ENCODE results near the gene GRM4.

GRM4 gene

GRCh38 chr6:34031625-34032383 lies 114.1 kb downstream of the GRM4 start:
- peak overlapping the region in 1 of 3 experiments; percentile 14 for H3K27ac Mint-ChIP-seq

GRCh38 chr6:34030831-34031624 lies 114.9 kb downstream of the GRM4 start:
- TF ChIP-seq, protein P1, sequence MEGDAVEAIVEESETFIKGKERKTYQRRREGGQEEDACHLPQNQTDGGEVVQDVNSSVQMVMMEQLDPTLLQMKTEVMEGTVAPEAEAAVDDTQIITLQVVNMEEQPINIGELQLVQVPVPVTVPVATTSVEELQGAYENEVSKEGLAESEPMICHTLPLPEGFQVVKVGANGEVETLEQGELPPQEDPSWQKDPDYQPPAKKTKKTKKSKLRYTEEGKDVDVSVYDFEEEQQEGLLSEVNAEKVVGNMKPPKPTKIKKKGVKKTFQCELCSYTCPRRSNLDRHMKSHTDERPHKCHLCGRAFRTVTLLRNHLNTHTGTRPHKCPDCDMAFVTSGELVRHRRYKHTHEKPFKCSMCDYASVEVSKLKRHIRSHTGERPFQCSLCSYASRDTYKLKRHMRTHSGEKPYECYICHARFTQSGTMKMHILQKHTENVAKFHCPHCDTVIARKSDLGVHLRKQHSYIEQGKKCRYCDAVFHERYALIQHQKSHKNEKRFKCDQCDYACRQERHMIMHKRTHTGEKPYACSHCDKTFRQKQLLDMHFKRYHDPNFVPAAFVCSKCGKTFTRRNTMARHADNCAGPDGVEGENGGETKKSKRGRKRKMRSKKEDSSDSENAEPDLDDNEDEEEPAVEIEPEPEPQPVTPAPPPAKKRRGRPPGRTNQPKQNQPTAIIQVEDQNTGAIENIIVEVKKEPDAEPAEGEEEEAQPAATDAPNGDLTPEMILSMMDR (IDR thresholded peaks at IDR 0.05; ENCODE audit: unreplicated experiment in 3 of 3) = no peak
- H3K27me3 Mint-ChIP-seq (ENCODE audit: low read depth) = peaks cover 34% of the 10 kb centered on the region
- H3K27ac Mint-ChIP-seq = no peak overlapping the region
- no peaks in the 10 kb centered on the region for H3K4me1 Mint-ChIP-seq
- no peak overlapping the region for H3K4me3 Mint-ChIP-seq
- H3K36me3 Mint-ChIP-seq (ENCODE audit: low read depth) = no peaks in the 10 kb centered on the region
- H3K9me3 Mint-ChIP-seq = no peaks in the 10 kb centered on the region

More at GRCh38 chr6:34031625-34032383, 114.1 kb downstream of the GRM4 start:
- no peak overlapping the region for H3K4me3 Mint-ChIP-seq
- no peaks in the 10 kb centered on the region for H3K36me3 Mint-ChIP-seq (ENCODE audit: low read depth)
- H3K27me3 Mint-ChIP-seq (ENCODE audit: low read depth) = peaks cover 33% of the 10 kb centered on the region
- TF ChIP-seq, protein P1 (IDR thresholded peaks at IDR 0.05; ENCODE audit: unreplicated experiment in 3 of 3) = no peak
- no peaks in the 10 kb centered on the region for H3K9me3 Mint-ChIP-seq
- no peaks in the 10 kb centered on the region for H3K4me1 Mint-ChIP-seq

- no peaks in the 10 kb centered on the region for H3K9me3 Mint-ChIP-seq
- peaks cover 44% of the 10 kb centered on the region for H3K27me3 Mint-ChIP-seq (ENCODE audit: low read depth)
- no peak overlapping the region for H3K27ac Mint-ChIP-seq
- H3K4me3 Mint-ChIP-seq = no peak overlapping the region
- H3K36me3 Mint-ChIP-seq (ENCODE audit: low read depth) = no peaks in the 10 kb centered on the region
- no peaks in the 10 kb centered on the region for H3K4me1 Mint-ChIP-seq
- TF ChIP-seq, protein P1 (IDR thresholded peaks at IDR 0.05; ENCODE audit: unreplicated experiment in 3 of 3) = no peak
These were observed 116.2 kb downstream of the GRM4 start for GRCh38 chr6:34029489-34030280.

DNA sequence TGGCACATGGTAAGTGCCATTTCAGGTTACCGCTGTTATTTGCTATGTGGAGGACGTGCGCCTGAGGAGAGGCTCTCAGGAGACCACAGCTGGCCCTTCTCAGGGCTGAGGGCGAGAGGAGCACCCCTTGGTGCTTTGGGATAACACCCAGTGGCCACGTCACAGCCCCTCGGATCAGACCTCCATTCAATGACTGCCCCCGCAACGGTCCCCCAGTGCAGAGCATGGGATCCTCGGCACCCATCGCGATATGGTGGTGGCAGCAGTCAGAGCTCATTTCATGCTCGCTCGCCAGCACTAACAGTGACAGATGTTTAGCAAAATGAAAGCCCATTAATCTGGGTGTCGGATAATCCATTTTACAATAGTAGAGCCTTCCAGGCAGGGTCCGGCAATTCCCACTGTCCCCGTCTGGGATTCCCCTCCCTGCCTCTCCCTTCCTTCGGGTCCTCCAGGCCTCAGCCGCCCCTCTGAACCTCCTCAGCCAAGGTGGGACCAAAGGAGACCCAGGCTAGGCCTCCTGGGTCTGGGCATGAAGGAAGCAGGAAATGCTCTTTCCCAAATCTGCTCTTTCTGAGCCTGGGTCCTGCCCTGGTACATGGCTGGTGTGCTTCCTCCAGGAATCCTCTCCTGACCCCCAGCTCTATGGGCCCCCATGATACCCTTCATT lies 117.1 kb downstream of the GRM4 start:
- no peaks in the 10 kb centered on the region for H3K9me3 Mint-ChIP-seq
- peak overlapping the region in 1 of 3 experiments; percentile 26 for H3K4me3 Mint-ChIP-seq
- TF ChIP-seq, protein P1 (IDR thresholded peaks at IDR 0.05; ENCODE audit: unreplicated experiment in 3 of 3) = no peak
- H3K27me3 Mint-ChIP-seq (ENCODE audit: low read depth) = peaks cover 41% of the 10 kb centered on the region
- H3K27ac Mint-ChIP-seq = peak overlapping the region in 1 of 3 experiments; percentile 46
- H3K4me1 Mint-ChIP-seq = no peaks in the 10 kb centered on the region
- H3K36me3 Mint-ChIP-seq (ENCODE audit: low read depth) = no peaks in the 10 kb centered on the region

DNA sequence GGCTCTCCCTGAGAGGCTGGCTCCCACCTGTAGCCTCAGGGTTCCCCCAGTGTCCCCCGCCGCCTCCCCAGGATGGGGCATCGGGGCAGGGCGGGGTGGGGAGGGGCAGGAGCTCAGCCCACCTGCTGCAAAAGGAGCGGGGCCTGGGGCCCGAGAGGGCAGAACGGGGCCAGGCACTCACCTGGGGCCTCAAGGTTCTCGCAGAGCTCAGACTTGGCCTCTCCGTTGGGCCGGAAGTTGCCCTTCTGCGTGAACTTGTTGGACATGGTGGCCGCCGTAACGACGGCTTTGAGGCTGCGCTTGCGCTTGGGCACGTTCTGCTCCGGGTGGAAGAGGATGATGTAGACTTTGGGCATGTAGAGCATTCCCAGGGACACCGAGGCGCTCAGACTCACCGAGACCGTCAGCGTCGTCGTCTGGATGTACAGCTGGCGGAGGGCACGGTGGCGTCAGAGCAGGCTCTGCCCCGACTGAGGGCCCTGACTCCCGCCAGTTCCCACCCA lies 117.9 kb downstream of the GRM4 start:
- TF ChIP-seq, protein P1 (IDR thresholded peaks at IDR 0.05; ENCODE audit: unreplicated experiment in 3 of 3) = peak in 2 of 3 experiments; percentile 0 to 31
- Mint-ChIP-seq H3K27me3 (ENCODE audit: low read depth) (peaks cover 45% of the 10 kb centered on the region), H3K27ac (no peak overlapping the region), H3K36me3 (ENCODE audit: low read depth) (no peaks in the 10 kb centered on the region), H3K4me3 (no peak overlapping the region), H3K9me3 (no peaks in the 10 kb centered on the region), H3K4me1 (no peaks in the 10 kb centered on the region)

Data from nephron (organoid).